Nephron progenitor cell (in vitro differentiated cells): ENCODE measurements around the gene KLHL11.

Experiments used
- DNase-seq: peaks from one replicate; pipeline ENCODE4 v3.0.0; 2021
- H3K27ac Mint-ChIP-seq: 2 replicates; pipeline ENCODE4 v1.8.0; 2021; ENCODE audit warnings: mild to moderate bottlenecking, moderate library complexity, mixed read lengths
- H3K27me3 Mint-ChIP-seq: 2 replicates; pipeline ENCODE4 v1.8.0; 2021; ENCODE audit warnings: mild to moderate bottlenecking, low read depth, mixed read lengths; ENCODE audit not compliant: poor library complexity
- H3K36me3 Mint-ChIP-seq: 2 replicates; pipeline ENCODE4 v1.8.0; 2021; ENCODE audit warnings: low read depth, mixed read lengths
- H3K4me1 Mint-ChIP-seq: 2 replicates; pipeline ENCODE4 v1.8.0; 2021; ENCODE audit warnings: mixed read lengths
- H3K4me3 Mint-ChIP-seq: 2 replicates; pipeline ENCODE4 v1.8.0; 2021; ENCODE audit warnings: mild to moderate bottlenecking, moderate library complexity, mixed read lengths
- H3K9me3 Mint-ChIP-seq: 2 replicates; pipeline ENCODE4 v1.8.0; 2021; ENCODE audit warnings: mild to moderate bottlenecking, moderate library complexity, mixed read lengths
- CTCF ChIP-seq: fragments of 200-600 bp; sonication (generic); IDR thresholded peaks from 2 replicates; pipeline ENCODE4 v1.5.0; 2021; ENCODE audit warnings: antibody characterized with exemption

Gene KLHL11

GRCh38 chr17:41825175-41825845, 39.9 kb downstream of the KLHL11 start:
- no peak overlapping the region for H3K4me3 Mint-ChIP-seq
- H3K36me3 Mint-ChIP-seq = peaks cover 39% of the 10 kb centered on the region
- H3K9me3 Mint-ChIP-seq = no peaks in the 10 kb centered on the region
- H3K27ac Mint-ChIP-seq = peak overlapping the region; percentile 57
- H3K4me1 Mint-ChIP-seq = peaks cover 44% of the 10 kb centered on the region
- no peak for TF ChIP-seq CTCF
- no peaks in the 10 kb centered on the region for H3K27me3 Mint-ChIP-seq
- no peak for DNase-seq

- Mint-ChIP-seq H3K9me3 (no peaks in the 10 kb centered on the region), H3K27ac (no peak overlapping the region), H3K4me1 (peaks cover 50% of the 10 kb centered on the region), H3K4me3 (no peak overlapping the region), H3K27me3 (no peaks in the 10 kb centered on the region), H3K36me3 (peaks cover 29% of the 10 kb centered on the region)
- DNase-seq = no peak
- TF ChIP-seq CTCF = no peak
Observed at GRCh38 chr17:41824086-41824485, 41.1 kb downstream of the KLHL11 start.

GRCh38 chr17:41823580-41823979, 41.6 kb downstream of the KLHL11 start:
- H3K4me1 Mint-ChIP-seq = peaks cover 47% of the 10 kb centered on the region
- H3K27ac Mint-ChIP-seq = peak overlapping the region; percentile 39
- H3K36me3 Mint-ChIP-seq = peaks cover 25% of the 10 kb centered on the region
- H3K4me3 Mint-ChIP-seq = no peak overlapping the region
- no peaks in the 10 kb centered on the region for H3K27me3 Mint-ChIP-seq
- H3K9me3 Mint-ChIP-seq = no peaks in the 10 kb centered on the region
- TF ChIP-seq CTCF = no peak
- DNase-seq = no peak

- no peak for TF ChIP-seq CTCF
- Mint-ChIP-seq H3K9me3 (no peaks in the 10 kb centered on the region), H3K27me3 (no peaks in the 10 kb centered on the region), H3K27ac (peak overlapping the region; percentile 39), H3K4me1 (peaks cover 49% of the 10 kb centered on the region), H3K36me3 (peaks cover 27% of the 10 kb centered on the region), H3K4me3 (no peak overlapping the region)
- DNase-seq = no peak
Observed at GRCh38 chr17:41823141-41823524, 42.1 kb downstream of the KLHL11 start.

- Mint-ChIP-seq H3K27ac (peak overlapping the region; percentile 96), H3K27me3 (no peaks in the 10 kb centered on the region)
Observed at GRCh38 chr17:41822216-41823140, 42.7 kb downstream of the KLHL11 start.

More at GRCh38 chr17:41822216-41823140, 42.7 kb downstream of the KLHL11 start:
- TF ChIP-seq CTCF = no peak
- Mint-ChIP-seq H3K36me3 (peaks cover 26% of the 10 kb centered on the region), H3K9me3 (no peaks in the 10 kb centered on the region), H3K4me1 (peaks cover 49% of the 10 kb centered on the region), H3K4me3 (no peak overlapping the region)
- no peak for DNase-seq
